Kidney epithelial cell (primary cell): Measurements from ENCODE around the gene MRRF. TPM values are rescaled to one million over a fixed set of nuclear protein-coding genes. Genes with fewer than 3 reads are reported as not detected.
"Not testable (repeated sequence)": the region's sequence is repeated elsewhere in the genome, so short reads cannot be mapped to it uniquely, and the experiment has no call there.

ENCODE experiments used
- DNase-seq: peaks from one replicate; pipeline ENCODE4 v3.0.0-alpha.2; 2010; ENCODE audit warnings: low read depth
- H3K27me3 ChIP-seq: 2 replicates; pipeline ENCODE4 v1.6.0; 2011; ENCODE audit warnings: low read length; ENCODE audit not compliant: control insufficient read depth, insufficient read depth
- H3K36me3 ChIP-seq: 2 replicates; pipeline ENCODE4 v1.5.1; 2011; ENCODE audit warnings: low read length; ENCODE audit not compliant: control insufficient read depth, insufficient read depth
- H3K4me3 ChIP-seq: 2 replicates; pipeline ENCODE4 v1.5.1; 2011; ENCODE audit warnings: low read depth, mild to moderate bottlenecking, control low read depth, low read length
- total RNA-seq: library from RNA; depleted of rRNA; stranded (reverse); fragments of >200 nt; gene quantifications from 2 replicates; pipeline ENCODE4 v1.2.3, GENCODE V29; 2015
- TF ChIP-seq, protein P1 (sequence below): IDR thresholded peaks from 2 replicates; pipeline ENCODE4 v1.5.1; 2011; ENCODE audit warnings: mild to moderate bottlenecking, moderate library complexity, low read length, control low read depth, inconsistent platforms; ENCODE audit not compliant: insufficient read depth, poor library complexity, severe bottlenecking

The MRRF gene
- total RNA-seq, 1 donor from 2014 or later: 46.2 TPM

DNA sequence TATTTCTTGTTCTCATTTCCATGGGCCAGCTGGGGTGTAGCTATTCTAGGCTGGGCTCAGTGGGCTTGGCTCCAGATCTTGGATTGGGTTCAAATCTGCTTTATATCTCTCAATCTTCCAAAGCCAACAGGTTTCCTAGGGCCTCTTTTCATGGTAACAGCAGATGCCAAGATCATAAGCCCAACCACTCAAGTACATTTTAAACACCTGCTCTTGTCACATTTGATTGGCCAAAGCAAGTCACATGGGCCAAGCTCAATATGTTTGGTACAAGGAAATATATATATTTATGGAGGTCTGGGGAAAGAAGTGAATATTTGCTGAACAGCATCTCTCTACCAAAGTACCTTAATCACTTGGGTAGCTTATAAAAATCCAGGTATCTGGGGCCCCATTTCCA is 49.5 kb downstream of the MRRF start:
- no peaks in the 10 kb centered on the region for H3K27me3 ChIP-seq
- TF ChIP-seq, protein P1, sequence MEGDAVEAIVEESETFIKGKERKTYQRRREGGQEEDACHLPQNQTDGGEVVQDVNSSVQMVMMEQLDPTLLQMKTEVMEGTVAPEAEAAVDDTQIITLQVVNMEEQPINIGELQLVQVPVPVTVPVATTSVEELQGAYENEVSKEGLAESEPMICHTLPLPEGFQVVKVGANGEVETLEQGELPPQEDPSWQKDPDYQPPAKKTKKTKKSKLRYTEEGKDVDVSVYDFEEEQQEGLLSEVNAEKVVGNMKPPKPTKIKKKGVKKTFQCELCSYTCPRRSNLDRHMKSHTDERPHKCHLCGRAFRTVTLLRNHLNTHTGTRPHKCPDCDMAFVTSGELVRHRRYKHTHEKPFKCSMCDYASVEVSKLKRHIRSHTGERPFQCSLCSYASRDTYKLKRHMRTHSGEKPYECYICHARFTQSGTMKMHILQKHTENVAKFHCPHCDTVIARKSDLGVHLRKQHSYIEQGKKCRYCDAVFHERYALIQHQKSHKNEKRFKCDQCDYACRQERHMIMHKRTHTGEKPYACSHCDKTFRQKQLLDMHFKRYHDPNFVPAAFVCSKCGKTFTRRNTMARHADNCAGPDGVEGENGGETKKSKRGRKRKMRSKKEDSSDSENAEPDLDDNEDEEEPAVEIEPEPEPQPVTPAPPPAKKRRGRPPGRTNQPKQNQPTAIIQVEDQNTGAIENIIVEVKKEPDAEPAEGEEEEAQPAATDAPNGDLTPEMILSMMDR: no peak
- H3K36me3 ChIP-seq: no peaks in the 10 kb centered on the region
- DNase-seq: no peak
- no peak overlapping the region for H3K4me3 ChIP-seq

DNA sequence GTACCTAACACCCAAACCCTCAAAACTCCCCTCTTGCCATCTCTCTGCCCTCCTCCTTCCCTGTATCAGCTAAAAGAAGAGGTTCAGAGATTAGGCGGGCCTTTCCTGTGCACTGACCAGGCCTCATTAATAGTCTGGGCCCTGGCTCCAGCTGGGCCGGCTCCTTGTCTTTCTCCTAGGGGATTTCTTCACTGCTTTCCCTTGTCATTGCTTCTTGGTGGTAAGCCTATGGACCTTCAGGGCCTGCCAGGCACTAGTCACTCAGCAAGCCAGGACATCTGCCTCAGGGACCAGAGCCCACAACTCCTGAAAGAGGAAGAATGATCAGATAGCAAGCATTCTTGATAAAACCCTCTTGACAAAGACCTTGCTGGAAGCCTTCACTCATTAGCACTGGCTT is 50.9 kb downstream of the MRRF start:
- TF ChIP-seq, protein P1: no peak

GRCh38 chr9:122318284-122318683 is 53.6 kb downstream of the MRRF start:
- no peak for DNase-seq
- TF ChIP-seq, protein P1: no peak
- peaks cover 1% of the 10 kb centered on the region for H3K36me3 ChIP-seq
- no peaks in the 10 kb centered on the region for H3K27me3 ChIP-seq
- no peak overlapping the region for H3K4me3 ChIP-seq

More for the DNA sequence above, 50.9 kb downstream of the MRRF start:
- no peaks in the 10 kb centered on the region for H3K27me3 ChIP-seq
- no peaks in the 10 kb centered on the region for H3K36me3 ChIP-seq
- DNase-seq: no peak
- no peak overlapping the region for H3K4me3 ChIP-seq

DNA sequence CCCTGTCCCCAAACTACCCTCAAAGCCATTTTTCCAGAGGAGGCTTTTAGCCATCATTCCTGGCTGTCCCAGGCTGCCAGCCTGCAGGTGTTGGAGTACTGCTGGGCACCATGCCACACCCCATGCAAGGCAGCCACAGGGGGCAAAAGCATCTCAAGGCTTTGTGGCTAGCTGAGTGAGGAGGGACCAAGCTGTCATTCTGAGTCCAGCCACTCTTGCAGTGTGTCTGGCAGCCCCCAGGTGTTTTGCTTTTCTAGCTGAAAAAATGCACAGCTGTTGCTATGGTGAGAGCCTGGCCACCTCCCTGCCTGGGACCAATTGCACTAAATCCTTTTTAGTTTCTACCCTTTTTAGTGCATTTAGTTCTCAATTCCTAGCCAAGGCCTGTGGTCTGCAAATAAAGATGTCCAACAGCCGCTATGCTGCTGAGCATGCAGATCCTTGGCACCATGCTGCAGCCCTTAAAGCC is 55.8 kb downstream of the MRRF start:
- Histone ChIP-seq H3K36me3 (peaks cover 1% of the 10 kb centered on the region), H3K27me3 (no peaks in the 10 kb centered on the region), H3K4me3 (no peak overlapping the region)
- DNase-seq: no peak
- TF ChIP-seq, protein P1: no peak

DNA sequence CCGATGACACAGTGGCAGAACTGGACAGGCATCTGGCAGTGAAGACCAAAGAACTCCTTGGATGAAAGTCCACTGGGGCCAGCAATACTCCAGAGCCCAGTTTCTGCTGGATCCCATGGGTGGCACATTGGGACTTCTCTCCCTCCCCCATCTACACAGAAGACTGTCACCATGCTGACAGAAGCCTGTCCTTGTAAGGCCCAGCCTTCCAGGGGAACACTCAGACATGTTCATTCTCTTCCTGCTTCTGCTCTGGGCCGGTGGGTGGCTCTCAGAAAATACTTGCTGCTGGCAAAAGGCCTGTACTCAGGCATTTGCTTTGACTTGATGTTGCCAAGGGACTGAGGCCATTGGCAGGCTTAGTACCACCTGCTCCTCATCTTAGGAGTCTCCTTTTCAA is 57.9 kb downstream of the MRRF start:
- TF ChIP-seq, protein P1: no peak
- Histone ChIP-seq H3K36me3 (peaks cover 1% of the 10 kb centered on the region), H3K27me3 (no peaks in the 10 kb centered on the region), H3K4me3 (no peak overlapping the region)
- no peak for DNase-seq

GRCh38 chr9:122324665-122325064 is 60.0 kb downstream of the MRRF start:
- DNase-seq, H3K36me3 ChIP-seq, H3K27me3 ChIP-seq, H3K4me3 ChIP-seq: not testable (repeated sequence)
